SK-N-MC (cell line): ENCODE results near the gene ELFN1.

Experiments
- EZH2 ChIP-seq: fragments of 200-600 bp; sonication (generic); IDR thresholded peaks from one replicate; pipeline ENCODE4 v1.6.1; 2017; ENCODE audit warnings: antibody characterized with exemption
- POLR2AphosphoS5 ChIP-seq: IDR thresholded peaks from 2 replicates; pipeline ENCODE4 v1.6.1; 2012; ENCODE audit warnings: mild to moderate bottlenecking, low read depth, low read length, borderline replicate concordance

GRCh38 chr7:1748839-1749173, 78.7 kb downstream of the ELFN1 start:
- no peak for TF ChIP-seq EZH2
- TF ChIP-seq POLR2AphosphoS5, result no peak
